ENCODE data around the gene THSD7A. TPM values are rescaled to one million over a fixed set of nuclear protein-coding genes. Genes with fewer than 3 reads are reported as not detected.

Gene THSD7A
- total RNA-seq, 1 donor from 2014 or later: 8.0 TPM

GRCh38 chr7:11620406-11621253 is 211.4 kb downstream of the THSD7A start:
- H3K36me3 ChIP-seq: no peaks in the 10 kb centered on the region
- H3K27me3 ChIP-seq: no peaks in the 10 kb centered on the region
- DNase-seq: no peak
- TF ChIP-seq CTCF (IDR thresholded peaks at IDR 0.05): no peak
- no peaks in the 10 kb centered on the region for H3K9me3 ChIP-seq
- no peak overlapping the region for H3K27ac ChIP-seq
- no peaks in the 10 kb centered on the region for H3K4me1 ChIP-seq
- intact Hi-C loops (cut with DNase I): no loop called here
- H3K4me3 ChIP-seq: no peak overlapping the region
- ATAC-seq: no peak

GRCh38 chr7:11616466-11616865 is 215.5 kb downstream of the THSD7A start:
- H3K27ac ChIP-seq: no peak overlapping the region
- DNase-seq (no peak), ATAC-seq (no peak)
- H3K4me1 ChIP-seq: no peaks in the 10 kb centered on the region
- no peak overlapping the region for H3K4me3 ChIP-seq
- TF ChIP-seq CTCF (IDR thresholded peaks at IDR 0.05): no peak
- no peaks in the 10 kb centered on the region for H3K36me3 ChIP-seq
- H3K9me3 ChIP-seq: no peaks in the 10 kb centered on the region
- intact Hi-C loops (cut with DNase I): no loop called here
- no peaks in the 10 kb centered on the region for H3K27me3 ChIP-seq

GRCh38 chr7:11615174-11615573 is 216.8 kb downstream of the THSD7A start:
- ATAC-seq (no peak), DNase-seq (no peak)
- no peaks in the 10 kb centered on the region for H3K27me3 ChIP-seq
- H3K27ac ChIP-seq: no peak overlapping the region
- no peaks in the 10 kb centered on the region for H3K9me3 ChIP-seq
- no peak for TF ChIP-seq CTCF (IDR thresholded peaks at IDR 0.05)
- no peaks in the 10 kb centered on the region for H3K36me3 ChIP-seq
- no peaks in the 10 kb centered on the region for H3K4me1 ChIP-seq
- intact Hi-C loops (cut with DNase I): no loop called here
- no peak overlapping the region for H3K4me3 ChIP-seq

GRCh38 chr7:11613292-11613930 is 218.6 kb downstream of the THSD7A start:
- no peaks in the 10 kb centered on the region for H3K27me3 ChIP-seq
- H3K4me1 ChIP-seq: no peaks in the 10 kb centered on the region
- H3K36me3 ChIP-seq: no peaks in the 10 kb centered on the region
- intact Hi-C loops (cut with DNase I): no loop called here
- ATAC-seq (no peak), DNase-seq (no peak)
- no peak overlapping the region for H3K4me3 ChIP-seq
- H3K9me3 ChIP-seq: no peaks in the 10 kb centered on the region
- TF ChIP-seq CTCF (IDR thresholded peaks at IDR 0.05): no peak
- H3K27ac ChIP-seq: no peak overlapping the region

- ATAC-seq (no peak), DNase-seq (no peak)
- H3K27me3 ChIP-seq: no peaks in the 10 kb centered on the region
- intact Hi-C loops (cut with DNase I): no loop called here
- no peak for TF ChIP-seq CTCF (IDR thresholded peaks at IDR 0.05)
- H3K9me3 ChIP-seq: no peaks in the 10 kb centered on the region
- no peak overlapping the region for H3K27ac ChIP-seq
- no peak overlapping the region for H3K4me3 ChIP-seq
- no peaks in the 10 kb centered on the region for H3K36me3 ChIP-seq
- H3K4me1 ChIP-seq: no peaks in the 10 kb centered on the region
These were observed 219.3 kb downstream of the THSD7A start for GRCh38 chr7:11612737-11613136.
